ENCODE data around the gene CYP39A1.

The CYP39A1 gene

DNA sequence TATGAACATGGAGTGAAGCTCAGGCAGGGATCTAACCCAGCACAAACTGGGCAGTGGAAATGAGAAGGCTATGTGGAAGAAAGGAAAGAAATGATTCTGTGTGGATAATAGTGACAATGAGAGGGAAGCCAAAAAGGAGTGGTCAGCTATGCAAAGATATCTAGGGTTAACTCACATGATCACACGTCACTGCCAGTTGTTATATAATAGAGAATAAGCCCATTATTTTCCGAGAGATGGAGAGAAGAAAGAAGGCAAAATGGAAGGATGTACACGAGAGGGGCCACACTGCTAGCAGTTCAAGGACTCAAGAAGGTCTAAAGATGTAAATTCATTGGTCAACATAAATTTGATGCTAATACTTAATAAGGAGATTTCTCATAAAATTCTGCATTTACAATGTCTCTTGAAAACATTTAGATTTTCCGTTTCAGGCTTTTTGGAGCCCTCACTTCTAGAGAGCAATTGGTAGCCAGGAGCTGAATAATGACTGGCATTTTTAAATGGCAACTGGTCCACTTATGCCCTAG lies 142.6 kb downstream of the CYP39A1 start:
- no peak for ATAC-seq

DNA sequence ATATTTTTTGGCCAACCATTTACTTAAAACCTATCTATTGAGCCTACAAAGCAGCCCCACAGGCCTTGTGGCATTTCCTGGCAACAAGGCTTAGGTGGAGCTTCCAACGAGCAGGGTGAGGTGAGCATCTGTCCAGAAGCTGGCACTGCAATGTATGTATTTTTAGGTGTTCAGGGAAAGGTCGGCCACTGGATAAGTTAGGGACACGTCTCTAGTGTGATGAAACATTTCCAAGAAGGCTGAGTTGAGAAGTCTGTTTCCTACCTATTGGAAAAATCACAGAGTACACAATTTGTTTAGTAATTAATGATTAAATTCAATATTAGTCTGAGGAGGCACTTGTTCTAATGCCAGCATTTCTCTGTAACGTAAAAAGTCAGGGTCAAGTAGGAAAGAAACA lies 143.6 kb downstream of the CYP39A1 start:
- no peak for ATAC-seq

DNA sequence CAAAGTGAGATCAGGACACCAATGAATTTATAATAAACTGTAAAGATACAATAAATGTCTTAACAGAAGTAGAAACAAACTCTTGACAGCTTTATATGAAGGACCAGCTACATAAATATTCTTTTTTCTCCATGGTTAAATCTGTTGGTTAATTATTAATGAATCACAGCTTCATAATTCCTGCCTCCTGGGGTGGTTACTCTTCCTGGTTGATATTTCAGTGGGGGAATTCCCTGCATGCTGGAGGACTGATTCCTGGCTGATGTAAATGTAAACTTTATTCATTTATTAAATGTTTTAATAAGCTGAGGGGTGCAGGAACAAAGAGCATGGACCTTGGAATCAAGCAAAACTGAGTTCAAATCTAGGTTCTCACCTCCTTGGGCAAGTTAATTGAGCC lies 145.2 kb downstream of the CYP39A1 start:
- no peak for ATAC-seq

DNA sequence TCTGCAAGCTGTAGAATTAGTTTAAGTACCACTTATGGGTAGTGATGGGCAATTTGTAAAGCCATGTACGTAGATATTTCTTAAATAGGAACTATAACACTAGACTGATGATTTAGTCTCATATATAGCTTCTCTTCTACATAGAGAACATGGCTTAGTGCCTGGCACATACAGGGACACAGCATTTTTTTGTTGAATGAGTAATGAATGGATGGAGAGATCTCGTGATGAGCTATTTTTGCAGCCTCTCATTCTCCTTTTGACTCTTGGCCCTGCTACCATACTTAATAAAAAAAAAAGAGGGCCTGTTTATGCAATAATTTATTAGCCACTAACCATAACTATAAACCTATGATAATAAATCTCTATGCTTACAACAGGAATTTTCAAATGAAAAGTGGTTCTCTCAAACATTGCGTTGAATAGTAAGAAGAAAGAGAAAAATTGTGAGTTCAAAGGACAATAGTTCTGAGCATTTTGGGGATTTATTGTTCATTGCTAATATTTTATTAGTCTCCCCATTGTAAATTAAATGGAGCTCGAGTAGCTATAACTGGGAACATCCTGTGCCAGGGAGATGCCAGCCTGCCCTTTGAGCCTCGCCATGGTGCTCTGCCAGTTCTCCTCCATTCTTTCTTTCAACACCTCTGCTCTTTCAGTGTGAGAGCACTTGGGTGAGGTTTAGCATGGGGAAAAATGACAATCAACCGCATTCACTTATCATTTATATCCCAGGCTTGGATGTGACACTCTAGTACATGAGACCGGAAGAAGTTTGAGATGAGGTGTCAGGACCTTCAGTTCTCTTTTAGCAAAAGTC lies 146.7 kb downstream of the CYP39A1 start:
- ATAC-seq = no peak

DNA sequence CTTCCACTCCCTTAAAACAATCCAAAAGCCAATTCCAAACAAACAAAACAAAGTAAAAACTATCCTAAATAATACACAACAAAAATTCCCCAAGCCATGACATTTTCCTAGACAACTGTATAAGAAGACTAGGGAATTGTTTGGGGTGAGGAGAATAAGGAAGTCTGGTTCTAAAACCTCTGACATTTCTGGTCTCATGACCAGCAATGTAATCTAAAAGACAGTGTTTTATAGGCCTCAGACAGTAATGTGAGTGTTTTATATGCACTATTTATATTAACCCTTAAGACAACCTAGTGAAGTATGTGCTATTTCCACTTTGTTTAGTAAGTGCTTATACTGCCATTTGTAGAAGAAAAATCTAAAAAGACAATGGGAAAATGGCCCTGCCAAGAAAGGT lies 148.4 kb downstream of the CYP39A1 start:
- no peak for ATAC-seq

DNA sequence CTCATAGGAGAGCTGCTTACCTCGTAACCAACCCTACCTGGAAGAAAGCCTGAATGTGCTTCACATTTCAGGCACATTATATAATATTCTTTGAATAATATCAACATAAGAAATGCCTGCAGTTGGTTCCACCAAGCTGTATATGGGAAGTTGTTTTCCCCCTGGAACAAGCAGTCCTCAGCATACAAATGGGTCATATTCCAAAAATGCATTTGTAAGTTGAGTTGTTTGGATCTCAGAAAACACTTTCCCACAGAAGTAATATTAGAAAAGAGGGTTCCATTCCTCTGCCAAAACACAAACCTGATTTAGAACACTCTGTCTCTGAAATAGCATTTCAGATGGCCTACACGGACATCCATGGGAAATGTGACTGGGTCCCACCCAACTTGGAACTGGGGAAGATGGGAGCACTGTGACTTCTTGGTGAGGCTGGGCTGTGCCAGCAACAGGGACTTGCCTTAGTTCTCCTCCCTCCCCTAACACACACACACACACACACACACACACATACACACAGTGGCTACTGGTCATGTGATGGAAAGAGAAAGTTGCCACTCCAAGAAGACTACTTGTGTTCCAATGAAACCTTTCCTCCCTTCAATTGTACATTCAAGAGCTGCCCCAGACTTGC lies 150.0 kb downstream of the CYP39A1 start:
- no peak for ATAC-seq

DNA sequence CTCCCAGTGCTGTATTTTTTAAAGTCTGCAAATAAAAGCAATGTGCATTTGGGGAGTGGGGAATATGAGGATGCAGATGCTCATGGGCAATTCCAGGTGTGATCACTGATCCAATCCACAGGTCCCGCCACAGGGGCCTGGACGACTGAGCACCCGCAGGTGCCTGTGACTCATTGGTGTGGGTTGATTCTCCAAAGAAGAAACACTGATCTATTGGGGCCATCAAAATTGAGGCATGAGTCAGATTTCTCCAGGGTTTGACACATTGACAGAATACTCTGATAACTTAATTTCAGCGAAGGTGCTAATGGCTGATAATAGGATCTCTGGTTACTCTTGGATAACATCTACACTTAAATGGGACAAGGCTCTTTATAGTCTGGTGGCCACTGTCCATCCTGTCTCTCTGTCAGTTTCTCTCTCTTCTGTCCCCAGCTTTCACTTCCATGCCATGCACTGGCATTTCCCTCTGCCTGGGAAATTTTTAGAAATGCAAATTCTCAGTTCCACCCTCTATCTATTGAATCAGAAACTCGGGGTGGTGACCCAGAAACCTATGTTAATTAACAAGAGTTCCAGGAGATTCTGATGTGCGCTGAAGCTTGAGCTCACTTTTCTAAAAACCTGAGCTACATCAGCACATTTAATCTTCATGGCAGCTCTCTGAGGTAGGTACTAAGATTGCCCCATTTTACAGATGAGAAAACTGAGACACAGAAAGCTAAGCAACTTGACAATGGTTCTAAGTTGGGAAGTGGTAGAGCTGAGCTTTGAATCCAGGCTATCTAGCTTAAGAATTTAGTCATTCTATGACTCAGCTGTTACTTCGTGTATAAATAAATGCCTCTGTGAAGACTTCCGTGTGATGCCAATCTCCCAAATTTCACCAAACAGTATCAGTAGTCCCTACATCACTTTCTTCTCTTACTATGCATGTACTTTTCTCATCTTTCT lies 151.2 kb downstream of the CYP39A1 start:
- no peak for ATAC-seq

DNA sequence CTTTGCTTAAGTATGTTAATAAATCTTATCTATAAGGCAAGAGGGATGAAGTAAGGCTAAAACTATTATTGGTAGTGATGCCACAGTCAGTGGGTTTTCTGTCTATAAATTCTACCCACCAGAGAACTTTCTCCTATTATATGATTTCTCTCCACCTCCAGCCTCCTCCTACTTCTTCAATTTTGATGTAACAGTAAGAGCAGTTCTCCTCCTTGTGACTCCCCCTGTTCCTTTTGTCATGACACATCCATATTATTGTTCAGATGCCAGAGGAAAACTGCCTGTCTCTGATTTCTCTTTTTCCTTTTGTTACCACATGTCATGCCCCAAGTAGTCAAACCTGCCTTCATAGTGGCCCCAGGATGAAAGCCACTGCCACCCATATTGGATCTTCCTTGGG lies 152.2 kb downstream of the CYP39A1 start:
- ATAC-seq = no peak
